Dedifferentiated amniotic fluid mesenchymal stem cell (primary cell): Measurements from ENCODE around the gene PGLYRP1.

ENCODE experiments used
- DNase-seq: peaks from one replicate; pipeline ENCODE4 v3.0.0-alpha.2; 2016; ENCODE audit errors: extremely low spot score

The PGLYRP1 gene

DNA sequence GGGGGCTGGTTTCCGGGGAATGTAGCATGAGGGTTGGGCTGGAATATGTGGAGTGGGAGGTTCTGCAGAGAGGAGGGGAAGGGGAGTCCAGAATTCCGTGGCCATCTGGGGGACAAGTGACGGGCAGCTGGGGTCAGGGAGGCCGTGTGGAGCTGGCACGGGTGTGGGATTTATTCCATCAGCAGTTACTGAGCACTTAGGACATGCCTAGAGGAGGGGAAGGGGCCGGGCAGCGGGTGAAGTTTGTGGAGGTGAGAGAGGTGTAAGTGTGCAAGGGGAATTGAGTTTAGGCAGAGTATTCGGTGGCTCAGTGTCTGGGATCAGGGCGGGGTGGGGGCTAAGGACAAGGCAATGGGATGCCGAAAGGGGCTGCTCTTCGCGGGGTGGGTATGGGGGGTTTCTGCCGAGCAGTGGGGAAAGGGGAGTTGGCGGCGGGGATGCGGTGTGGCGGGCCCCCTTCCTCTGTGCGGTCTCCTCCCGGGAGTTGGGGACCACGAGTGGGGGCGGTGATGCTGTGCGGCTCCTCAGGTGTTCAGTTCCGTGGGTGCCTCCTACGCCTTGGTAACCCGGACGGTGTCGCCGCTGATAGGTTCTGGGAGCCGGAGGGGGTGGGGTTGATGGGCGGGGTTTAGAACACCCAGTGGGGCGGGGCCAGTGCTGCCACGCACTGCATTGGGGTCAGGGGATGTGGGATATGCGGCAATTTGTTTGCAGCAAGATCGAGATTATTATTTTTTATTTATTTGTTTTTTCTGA lies 22.2 kb downstream of the PGLYRP1 start:
- DNase-seq, result no peak

DNA sequence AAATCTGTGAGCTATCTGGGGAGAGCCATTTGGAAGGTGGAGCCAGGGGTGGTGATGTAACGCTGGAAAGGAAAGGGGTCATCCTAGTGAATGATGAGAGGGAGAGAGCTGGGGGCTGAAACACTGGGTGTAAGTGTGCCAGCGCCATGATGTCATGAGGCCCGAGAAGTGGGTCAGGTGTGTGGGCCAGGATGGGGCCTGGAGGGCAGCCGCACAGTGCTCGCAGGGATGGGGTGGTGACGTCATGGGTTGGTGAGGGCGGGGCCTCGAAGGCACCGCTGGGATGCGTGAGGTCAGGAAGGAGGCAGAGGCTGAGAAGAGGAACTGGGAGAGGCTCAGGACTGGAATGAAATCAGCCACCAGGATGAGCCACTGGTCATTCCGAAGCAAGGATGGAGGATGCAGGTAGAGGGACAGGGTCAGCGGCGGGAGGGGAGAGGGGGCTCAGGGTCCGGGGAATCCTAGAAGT lies 23.2 kb downstream of the PGLYRP1 start:
- no peak for DNase-seq

DNA sequence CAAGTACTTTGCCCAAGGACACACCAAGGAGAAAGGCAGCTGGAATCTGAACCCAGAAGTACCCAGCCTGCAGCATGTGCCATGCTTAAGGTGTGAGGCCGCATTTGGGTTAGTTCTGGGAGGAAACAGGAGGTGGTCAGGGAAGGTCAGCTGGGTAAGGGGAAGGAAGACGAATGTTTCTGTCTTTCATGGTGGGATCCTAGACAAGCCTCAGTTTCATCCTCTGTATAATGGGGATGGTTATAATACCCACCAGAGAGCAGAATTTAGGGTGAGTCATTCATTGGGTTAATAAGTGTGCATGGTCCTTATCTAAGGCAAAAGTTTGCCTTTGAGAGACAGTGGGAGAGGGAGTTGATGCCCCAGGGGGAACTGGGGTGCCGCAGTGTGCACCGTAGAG lies 24.0 kb downstream of the PGLYRP1 start:
- no peak for DNase-seq

DNA sequence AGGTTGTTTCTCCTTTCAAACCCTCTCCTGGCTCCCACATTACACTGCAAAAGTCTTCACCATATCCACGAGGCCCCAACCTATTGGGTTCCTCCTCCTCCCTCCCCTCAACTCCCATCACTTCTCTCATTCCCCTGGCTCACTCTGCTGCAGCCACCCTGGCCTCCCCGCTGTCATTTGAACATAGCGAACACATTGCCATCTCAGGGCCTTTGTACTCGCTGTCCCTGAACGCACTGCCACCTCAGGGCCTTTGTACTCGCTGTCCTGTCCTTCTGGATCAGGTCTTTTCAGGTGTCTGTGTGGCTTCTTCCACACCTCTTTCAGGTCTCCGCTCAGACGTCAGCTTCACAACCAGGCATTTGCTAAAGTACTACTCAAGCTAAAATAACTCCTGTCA lies 25.9 kb downstream of the PGLYRP1 start:
- no peak for DNase-seq

DNA sequence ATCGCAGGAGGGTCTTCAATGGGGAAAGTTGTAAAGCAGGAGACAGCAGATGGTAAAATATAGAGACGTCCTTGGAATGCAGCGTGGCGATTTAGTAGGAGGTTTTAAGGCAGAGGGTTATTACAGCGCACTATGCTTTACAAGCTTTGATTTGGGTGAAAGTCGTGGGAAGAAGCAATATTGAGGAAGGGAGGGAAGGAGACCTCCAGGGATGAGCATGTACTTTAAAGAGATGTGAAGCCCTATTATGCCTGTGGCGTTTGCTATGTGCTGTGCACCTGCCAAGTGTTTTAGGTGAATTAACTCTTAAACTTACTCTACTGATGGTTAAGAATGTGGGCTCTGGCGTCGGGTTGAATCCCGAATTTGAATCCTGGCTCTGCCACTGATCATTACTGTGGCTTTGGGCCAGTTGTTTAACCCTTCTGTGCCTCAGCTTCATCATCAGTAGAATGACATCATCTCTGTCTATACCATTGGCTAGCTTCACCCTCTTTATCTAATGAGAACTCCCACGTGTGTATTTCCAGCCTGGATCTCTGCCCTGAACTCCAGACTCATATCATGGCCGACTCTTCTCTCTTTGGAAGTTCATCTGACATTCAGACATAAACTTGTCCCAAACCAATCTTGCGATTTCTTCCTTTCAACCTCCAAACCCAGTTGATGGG lies 27.0 kb downstream of the PGLYRP1 start:
- DNase-seq, result no peak

DNA sequence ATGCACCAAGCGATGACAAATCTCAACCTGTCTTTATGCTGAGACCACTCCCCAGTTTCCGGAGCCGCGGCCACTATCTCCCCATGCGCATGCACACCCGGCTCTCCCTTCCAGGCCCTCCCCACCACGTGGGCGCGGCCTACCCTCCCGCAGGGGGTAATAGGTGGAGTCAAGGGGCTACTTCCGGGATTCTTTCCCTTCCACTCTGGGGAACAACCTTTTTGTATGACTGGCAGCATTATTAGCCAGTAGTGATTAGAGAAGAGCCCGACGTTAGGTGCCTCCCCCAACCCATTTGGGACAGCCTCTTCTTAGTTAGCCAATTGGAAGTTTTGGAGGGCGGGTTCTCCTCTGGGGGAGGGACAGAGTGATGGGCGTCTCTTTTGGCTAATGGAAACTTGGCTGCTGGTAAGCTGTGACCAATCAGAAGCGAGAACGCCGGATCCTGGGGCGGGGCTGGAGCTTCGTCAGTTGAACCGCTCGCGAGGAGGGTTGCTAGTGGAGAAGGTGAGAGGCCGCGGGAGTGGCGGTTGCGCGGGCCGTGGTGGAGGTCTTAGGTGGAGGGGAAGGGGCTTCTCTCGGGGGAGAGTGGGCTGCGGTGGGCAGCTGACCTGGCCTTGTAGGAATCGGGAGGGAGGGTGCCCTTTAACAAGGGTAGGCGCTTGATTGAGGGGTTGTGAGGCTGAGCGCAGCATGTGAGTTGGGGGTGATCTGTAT lies 27.7 kb downstream of the PGLYRP1 start, which contains the start of gene CCDC61:
Gene CCDC61, plus strand, starts transcription at position 470 of the 717 bp plus-strand sequence. CDS start 7,552 bp downstream, outside the sequence.
- peak; percentile 100 for DNase-seq

DNA sequence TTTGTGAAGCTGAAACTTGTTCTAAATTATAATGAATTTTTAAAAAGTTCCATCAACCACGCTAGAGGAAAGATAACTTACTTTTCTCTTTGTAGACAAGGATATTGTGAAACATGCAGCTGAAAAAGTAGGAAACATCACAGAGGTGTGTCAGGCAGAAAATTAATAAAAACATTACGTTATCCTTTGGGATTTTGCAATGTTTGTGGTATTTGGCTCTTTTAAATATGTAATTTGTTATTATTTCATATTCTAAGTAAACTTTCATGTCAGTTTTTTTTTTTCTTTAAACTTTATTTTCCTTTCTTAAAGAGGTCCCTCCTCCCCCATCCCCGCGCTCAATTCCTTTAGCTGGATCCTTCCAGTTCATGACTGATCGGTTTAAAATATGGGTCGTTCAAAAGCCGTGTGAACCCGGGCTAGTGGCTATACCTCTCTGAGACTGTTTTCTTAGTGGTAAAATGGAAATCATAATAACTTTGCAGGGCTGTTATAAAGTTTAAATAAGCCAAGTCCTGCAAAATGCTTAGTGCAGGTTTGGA lies 28.3 kb downstream of the PGLYRP1 start:
- no peak for DNase-seq

DNA sequence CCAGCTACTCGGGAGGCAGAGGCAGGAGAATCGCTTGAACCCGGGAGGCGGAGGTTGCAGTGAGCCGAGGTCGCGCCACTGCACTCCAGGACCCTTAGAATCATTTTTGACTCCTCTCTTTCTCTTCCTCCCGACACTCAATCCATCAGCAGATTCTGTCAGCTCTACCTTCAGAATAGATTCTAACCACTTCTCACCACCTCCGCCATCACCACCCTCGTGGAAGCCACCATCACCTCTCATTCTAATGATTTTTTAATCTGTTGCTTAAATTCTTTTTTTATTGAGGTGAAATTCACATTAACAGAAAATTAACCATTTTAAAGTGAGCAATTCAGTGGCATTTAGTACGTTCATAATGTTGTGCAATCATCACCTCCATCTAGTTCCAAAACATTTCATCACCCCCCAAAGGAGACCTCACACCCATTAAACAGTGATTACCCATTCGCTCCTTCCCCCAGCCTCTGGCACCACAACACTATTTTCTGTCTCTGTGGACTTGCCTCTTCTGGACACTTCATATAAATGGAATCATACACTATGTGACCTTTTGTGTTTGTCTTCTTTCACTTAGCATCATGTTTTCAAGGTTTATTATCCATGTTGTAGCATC lies 32.6 kb downstream of the PGLYRP1 start:
- DNase-seq, result no peak

DNA sequence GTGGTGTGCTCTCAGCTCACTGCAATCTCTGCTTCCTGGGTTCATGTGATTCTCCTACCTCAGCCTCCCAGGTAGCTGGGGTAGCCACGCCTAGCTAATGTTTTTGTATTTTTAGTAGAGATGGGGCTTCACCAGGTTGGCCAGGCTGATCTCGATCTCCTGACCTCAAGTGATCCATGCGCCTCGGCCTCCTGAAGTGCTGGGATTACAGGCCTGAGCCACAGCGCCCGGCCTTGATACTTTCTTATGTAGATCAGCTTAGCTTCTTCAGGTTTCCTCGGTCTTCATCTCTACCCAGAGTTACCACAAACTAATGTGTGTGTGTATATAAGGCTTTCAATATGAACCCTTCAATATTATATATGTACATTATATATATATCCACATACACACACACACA lies 37.5 kb downstream of the PGLYRP1 start:
- DNase-seq, result no peak

DNA sequence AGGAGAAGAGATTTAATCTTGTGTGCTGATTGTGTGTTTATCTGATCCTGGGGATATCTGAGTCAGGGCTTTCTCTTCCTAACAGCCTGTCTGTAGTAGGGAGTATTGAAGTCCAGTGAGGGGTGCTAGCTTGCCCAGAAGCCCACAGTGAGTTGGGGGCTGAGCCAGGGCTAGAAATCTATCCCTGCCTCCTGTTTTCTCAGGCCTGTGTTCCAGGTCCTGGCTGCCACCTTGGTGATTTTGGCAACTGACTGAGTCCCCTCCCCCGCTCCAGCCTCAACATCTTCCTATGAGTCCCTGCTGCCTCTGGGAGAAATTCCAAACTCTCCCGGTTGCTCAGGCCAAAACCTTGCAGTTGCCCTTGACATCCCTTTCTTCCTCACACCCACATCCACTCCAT lies 41.5 kb downstream of the PGLYRP1 start:
- DNase-seq, result no peak

DNA sequence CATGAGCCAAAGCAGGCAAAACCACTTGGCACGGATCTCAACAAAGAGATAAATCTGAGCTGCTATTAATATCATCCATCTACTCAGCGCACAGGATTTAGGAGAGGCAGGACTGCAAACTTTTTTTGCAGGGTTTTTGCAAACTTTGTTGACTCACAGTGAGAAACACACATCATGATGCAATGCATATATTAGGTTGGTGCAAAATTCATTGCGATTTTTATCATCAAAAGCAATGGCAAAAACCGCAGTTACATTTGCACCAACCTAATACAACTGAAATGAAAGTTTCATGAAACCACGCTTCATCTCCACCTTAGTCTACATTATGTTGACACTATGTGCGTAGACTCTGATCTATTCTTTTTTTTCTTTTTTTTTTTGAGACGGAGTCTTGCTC lies 44.7 kb downstream of the PGLYRP1 start:
- DNase-seq, result no peak

DNA sequence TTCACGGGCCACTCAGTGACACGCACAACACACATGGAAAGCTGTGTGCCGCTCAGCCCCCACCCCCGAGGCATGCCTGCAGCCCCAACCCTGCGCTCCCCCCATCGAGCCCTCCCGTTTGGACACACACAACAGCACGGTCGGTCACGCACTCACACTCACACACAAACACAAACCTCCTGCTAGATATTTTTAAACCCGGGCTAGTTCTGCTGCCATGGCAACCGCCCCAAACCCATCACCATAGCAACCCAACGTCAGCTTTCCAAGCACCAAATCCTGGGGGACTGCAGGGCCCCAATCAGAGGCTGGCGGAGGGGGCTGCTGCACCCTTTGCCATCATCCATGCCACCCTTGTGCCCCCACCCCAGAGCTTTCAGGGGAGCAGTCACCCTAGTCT lies 46.7 kb downstream of the PGLYRP1 start:
- DNase-seq, result no peak

DNA sequence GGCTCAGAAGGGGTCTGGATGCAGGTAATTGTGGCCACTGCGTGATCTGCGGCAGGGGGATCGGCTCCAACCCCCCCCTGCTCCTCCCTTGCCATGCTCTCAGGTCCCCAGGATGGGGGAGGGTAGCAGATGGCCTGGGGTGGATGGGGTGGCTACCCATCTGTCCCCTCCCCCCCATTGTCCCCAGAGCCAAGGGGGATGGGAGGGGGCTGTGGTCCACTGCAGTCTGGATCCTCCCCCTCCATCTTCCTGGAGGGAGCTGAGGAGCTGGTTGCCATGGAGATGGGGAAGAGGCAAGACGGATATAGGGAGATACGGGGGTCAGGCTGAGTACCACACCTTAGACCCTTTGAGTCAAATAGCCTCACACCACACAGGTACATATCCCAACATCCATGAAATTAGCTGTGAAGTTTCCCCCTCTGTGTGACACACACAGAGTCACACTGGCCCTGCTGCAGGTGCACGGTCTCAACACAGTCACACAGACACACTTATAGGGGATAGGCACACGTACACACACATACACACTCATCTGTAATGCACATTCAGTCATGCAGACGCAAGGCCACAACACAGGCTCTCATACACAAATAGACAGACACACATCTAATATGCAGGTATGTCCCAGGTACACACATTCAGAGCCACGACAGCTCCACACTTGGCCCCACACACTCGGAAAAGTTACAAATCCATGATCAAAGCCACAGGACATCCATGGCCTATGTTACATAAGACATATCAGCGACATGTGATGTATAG lies 47.4 kb downstream of the PGLYRP1 start:
- no peak for DNase-seq

DNA sequence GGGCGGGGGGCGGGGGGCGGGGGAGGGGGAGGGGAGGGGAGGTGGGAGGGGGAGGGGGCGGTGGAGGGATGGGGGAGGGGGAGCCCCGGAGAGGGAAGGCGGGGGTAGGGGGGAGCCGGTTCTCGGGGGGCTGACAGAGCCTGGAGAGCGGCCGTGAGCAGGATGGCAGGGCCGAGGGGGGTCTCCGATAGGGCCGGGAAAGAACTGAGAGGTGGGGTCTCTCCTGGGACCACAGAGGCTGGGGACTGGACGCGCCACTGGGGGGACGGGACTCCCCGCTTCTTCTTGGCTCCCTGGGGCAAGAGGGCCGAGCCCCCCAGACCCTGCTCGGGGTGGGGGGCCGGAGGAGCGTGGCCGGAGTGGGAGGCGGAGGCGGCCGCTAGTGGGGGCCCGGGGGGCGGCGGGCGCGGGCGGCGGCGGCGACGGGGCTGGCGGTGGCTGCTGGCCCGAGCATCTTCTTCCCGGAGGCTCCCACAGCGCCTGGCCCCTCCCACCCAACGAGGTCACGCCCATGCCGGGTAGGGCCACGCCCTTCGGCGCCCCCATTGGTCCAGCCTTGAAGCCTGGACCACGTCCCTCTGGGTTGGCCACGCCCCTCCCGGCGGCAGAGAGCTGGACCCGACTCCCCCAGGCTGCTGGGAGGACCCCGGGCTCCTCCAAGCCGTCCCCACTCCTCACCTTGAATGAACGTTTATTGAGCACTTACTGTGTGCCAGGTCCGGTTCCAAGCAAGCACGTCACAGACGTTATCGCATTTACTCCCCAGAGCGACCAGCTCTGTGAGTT lies 49.1 kb downstream of the PGLYRP1 start, which contains the start of gene NOVA2:
Gene NOVA2, minus strand, starts transcription at position 313 of the 786 bp plus-strand sequence. CDS start 514 bp downstream, outside the sequence.
- DNase-seq, result no peak

DNA sequence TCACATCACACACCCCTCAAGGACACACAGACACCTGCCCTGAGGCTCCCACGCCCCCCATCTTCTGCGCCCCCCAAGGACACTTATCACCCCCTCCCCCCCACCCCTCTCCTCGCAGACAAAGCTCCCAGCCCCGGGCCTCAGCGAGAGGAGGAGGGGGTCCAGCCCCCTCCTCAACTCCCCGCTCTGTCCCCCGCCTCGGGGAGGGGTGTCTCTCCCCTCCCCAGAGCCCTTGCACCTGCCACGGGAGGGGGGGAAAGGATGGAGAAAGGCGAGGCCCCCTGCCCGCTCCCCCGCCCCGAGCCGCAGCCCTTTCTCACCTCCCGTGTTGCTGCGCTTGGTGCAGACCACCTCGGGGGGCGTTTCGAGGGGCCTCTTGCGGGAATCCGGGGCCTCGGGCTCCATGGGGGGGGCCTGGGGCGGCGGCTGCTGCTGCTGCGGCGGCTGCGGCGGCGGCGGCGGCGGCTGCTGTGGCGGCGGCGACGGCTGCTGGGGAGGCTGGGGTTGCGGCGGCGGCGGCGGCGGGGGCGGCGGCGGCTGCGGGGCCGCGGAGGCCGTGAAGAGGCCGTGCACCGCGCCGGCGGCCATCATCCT lies 49.8 kb downstream of the PGLYRP1 start:
- no peak for DNase-seq

DNA sequence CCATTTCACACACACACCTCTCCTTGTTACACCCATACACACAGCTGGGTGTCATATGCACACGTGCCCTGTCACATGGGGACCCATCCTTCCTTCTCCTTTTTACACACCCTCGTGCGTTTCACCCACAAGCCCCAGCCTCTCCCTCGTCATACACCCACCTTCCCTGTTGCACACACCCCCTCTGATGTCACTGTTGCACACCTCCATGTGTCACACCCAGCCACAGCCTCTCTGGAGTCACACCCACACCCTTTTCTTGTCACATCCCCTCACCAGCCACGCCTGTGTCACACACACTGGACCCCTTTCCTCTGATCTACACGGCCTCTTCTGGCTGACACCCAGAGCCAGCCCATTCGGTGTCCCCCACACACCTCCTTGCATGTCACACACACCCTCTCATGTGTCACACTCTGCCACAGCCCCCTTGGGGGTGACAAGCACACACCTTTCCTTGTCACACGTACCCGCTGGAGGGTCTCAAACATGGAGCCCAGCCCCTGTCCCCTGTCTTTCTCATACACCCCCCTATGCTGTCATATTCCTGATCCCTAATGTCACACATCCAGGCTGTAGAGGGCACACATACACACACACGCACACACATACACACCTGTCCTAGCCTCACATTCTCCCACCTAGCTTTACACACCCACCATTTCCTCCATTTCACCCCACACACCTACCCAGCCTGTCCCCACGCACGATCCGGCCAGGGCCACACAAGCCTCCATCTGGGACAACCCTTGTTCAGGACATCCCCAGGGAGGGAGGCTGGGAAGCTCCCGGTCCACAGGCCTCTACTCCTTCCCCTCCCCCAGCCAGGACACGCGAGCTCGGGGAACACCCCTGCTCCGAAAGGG lies 50.5 kb downstream of the PGLYRP1 start:
- DNase-seq, result no peak

DNA sequence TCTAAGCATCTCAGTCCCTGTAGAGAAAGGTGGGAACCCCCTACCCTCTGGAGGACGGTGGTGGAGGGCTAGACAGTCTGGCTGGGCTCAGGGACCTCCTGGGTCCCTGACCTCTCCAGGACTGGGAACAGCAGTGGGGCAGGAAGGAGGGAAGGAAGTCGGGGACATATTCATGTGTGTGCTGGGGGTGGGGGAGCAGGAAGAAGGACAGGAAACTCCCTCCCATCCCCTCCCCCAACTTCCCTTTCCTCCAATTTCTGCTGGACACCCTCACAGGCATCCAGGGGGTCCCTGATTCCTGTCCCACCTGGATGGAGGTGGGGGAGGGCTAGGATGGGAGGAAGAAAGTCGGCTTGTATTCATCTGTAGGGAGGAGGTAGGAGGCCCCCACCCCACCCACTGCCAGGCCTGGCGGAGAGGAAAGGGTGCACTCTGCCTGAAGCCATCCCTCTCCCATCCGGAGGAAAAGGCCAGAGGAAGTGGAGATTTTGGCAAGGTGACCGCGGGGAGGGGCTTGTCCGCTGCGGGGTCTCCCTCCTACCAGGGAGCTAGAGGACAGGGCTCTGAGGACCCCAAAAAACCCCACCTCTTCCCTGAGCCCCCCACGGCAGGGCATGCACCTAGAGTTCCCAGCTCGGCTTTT lies 51.5 kb downstream of the PGLYRP1 start:
- no peak for DNase-seq

DNA sequence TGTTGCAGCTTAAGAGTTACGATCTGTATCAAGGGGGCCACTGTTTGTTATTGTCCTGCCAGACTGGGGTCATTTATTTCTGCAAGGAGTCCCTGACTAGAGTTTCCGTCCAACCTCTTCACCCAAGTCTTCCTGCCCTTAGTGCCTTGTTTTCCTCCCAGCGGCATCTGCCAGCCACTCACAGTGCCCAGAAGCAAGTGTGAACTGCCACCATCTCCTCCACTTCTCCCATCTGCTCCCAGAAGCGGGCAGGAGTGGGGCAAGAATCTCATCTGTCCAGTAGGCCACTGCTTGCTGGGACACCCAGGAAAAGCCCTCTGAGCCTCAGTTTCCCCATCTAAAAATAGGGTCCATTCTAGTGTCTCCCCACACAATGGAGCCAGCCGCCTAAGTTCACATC lies 53.2 kb downstream of the PGLYRP1 start:
- no peak for DNase-seq
